CD4-positive, alpha-beta T cell treated with Interleukin-15 for 4 hours (primary cell): ENCODE data around the gene ZMYND11.
"Not testable (repeated sequence)": the region's sequence is repeated elsewhere in the genome, so short reads cannot be mapped to it uniquely, and the experiment has no call there.

Experiments used
- DNase-seq: peaks from one replicate; pipeline ENCODE4 v3.0.0-alpha.2; 2020; ENCODE audit warnings: low spot score

Gene ZMYND11

DNA sequence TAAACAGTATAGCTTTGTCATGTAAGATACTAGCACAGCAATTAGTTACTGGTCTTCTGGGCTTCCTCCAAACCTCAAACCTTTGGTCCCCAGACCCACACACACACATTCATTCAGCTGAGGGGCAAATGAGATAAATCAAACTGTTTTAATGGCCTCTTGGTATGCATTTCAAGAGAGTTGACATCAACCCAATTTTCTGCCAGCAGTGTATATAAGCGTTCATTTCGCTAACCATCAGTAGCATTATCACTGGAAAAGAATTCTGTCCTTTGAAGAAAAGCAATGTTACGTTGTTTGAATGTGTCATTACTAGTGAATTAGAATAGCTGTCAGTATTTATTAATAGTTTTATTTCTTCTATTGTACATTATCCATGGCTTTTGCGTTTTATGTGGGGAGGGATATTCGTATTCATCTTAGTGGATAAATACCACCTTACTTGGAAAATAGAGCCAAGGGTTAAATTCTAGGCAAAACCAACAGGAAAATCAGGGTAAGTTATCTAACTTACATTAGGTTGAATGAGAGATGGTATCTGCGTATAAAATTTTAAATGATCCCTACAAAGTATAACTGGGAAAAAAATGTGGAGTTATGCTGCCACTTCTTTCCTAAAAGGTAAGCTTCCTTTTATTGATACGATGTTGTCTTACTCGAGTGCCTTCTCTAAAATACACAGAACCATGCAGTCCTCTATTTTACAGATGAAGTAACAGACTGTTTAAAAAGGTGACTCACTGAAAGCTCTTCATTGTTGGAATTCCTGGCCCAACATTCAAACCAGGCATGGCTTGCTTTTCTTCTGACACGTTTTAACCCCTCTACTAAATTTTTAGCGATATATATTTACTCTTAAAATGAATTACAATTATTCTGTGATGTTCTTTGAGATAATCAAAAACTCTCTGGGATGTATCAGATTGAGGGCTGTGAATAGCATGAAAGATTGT is 2.0 kb upstream of the ZMYND11 start:
- no peak for DNase-seq

DNA sequence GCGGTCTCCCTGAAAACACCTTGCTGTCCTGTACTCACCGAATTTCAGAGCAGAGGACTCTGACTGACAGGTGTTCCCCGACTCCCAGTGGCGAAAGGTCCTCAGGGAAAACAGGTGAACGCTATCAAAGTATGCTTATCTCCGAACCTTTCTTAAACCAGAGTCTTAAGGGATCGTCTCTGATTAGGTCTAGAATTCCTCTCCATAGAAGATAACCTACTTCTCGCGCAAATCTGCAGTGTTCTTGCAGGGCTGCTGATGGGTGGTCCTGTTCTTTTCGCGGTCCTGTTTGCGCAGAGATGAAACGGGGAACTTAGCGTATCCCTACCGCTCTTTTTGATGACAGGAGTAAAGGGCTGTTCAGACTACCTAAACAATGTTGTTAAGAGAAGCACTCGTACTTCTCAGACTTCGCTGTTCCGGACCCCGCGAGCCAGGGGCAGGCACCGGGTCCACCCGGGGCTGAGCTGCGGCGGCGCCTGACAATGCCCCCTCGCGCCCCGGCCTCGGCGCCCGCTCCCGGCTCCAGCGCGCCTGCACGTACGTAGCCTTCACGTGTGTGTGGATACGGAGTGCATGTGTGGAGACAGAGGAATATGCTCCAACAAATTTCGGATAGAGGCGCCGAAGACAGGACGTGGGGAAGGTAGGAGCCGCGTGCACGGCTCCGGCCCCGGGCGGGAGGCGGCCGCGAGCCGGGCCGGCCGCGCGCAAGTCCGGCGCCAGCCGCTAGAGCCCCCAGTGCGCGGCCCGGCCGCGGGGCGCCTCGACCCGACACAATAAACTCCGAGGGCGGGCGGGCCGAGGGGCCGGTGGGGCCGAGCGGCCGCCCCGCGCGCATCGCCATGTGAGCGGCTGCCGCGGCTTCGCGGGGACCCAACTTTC is 766 bp upstream of the ZMYND11 start:
- peak; percentile 23 for DNase-seq

DNA sequence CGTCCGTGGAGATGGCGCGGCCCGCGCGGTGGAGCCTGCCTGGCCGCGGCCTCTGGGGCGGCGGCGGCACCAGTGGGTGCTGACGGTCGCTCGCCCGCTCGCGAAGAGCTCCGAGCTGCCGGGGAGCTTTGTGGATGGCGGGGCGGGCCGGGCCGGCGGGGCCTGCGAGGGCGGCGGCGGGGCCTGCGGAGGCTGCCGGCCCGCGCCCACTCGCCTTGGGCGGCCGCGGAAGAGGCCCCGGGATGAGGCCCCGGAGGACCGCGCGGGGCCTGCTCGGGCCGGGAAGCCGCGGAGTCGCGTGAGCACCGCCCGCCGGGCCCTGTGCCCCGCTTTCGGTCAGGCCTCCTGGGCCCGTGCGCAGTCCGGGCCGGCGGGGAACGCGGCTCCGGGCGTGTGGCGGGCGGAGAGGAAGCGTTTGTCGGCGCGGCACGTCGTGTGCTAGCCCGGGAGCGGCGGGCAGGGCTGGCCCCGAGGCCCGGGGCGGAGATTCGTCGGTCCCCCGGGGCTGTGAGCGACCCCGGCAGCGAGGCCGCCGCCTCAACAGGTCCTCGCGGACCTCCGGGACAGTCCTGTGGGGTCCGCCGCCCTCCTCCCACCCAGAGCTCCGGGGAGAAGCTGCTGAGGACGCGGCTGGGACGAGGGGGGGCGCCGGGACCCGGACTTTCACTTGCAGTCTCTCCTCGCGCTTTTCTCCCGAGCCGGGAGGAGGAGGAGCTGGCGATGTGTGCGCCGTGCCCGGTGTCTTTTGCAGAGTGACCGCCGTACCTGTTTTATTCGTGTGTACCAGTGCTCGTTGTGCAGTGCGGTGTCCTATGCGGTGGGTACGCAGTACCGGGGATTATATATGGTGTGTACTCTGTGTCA is 578 bp downstream of the ZMYND11 start:
- DNase-seq: peak; percentile 64

DNA sequence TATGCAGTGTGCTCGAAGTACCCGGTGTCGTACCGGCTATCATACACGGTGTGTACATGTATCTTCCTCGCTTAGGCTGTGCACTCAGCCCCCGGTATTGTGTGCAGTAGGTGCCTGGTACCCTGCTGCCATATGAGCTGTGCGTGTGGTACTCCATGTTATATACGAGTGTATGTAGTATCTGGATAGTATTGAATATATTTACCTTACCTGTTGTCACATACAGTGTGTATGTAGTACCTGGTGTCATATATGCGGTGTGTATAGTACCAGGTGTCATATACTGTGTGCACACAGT is 1.2 kb downstream of the ZMYND11 start:
- no peak for DNase-seq

DNA sequence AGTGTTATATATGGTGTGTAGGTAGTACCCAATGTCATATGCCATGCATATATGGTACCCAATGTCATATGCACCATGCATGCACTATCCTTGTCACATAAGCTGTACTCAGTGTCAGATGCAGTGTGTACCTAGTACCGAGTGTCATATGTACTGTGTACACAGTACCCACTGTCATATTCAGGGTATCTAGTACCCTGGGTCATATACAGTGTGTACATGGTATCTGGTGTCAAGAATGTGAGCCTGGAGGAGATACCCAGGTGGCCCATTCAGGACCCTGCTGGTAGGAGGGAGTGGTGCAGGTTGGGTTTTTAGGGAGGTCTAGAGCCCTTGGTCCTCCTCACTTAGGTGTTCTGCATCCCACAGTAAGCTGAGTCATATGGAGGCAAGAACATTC is 1.8 kb downstream of the ZMYND11 start:
- DNase-seq: peak; percentile 36

DNA sequence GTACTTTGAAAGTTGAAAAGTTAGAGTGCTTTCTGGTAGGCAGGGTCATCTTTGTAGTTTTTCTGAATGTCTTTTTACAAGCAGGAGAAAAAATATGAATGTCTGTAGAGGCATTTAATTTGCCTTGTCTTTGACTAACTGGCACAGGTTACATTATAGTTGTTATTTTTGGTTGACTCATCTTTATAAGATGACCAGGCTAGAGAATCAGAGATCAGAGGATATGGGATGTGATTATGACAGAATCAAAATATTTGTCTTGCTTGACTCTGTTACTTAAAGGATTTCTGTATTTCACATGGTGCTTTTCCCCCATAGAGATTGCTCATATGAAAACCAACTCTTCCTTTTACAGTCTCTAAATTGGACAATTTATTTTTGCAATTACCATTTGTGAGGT is 2.4 kb downstream of the ZMYND11 start:
- no peak for DNase-seq

DNA sequence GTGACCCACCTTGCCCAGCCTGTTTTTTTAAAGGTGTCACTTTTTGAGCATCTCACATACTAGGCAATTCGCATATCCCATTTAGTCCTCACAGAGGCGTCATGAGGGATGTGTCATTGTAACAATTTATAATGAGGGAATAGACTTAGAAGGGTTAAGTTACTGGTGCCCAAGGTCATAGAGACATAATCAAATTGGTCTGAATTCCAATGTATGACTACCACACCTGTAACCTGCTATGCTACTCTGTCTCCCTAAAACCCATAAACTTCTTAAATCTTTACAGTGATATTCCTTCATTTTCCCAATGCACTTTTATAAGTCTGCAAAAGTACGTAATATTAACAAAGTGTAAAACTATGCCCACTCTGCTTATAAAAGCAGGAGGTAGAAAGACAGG is 7.1 kb downstream of the ZMYND11 start:
- no peak for DNase-seq

DNA sequence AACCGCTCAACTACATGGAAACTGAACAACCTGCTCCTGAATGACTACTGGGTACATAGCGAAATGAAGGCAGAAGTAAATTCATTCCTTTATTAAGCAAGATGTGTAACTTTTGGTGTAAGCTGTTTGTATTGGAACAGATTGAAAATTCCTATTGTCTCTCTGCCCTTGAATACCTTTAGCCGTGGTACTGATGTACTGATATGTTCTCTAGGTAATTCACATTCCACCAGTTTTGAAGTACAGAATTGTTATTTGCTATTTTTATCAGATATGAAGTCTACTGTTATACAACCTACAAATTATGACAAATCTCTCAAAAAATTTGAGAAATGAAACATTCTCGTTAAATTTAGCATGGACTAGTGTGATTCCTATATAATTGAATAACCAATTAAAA is 17.7 kb downstream of the ZMYND11 start:
- no peak for DNase-seq

DNA sequence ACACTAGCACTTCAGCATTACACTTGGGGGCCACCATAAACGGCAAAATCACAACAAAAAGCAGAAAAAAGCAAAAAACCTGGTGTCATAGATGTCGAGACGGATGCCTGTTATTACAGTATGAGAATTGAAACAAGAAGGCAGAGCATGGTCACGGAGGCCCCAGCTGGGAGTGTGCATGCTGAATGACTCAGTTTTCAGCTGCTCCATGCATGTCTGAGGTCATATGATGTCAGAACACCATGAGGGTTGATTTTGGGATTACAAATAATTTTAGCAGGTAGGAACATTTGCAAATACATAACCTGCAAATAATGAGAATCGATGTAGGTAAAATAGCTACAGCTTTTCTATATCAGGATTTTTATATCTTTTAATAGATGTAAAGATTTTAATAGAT is 19.1 kb downstream of the ZMYND11 start:
- no peak for DNase-seq

DNA sequence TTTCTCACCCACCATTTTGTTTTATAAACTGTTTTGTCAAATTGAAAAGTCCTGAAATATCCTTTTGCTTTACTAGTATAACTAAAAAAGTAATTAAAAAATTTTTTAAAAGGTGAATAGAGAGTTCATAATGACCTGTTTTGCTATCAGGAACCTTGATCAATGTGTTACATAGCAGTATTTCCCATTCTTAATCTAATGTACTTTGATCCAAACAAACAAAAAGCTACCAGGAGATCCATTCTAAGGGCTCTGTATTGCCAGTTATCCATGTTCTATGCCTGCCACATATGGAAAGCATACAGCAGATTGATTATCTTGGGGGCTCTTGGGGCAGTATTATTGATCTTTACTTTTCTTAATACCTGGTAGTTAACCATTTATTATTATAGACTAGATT is 32.1 kb downstream of the ZMYND11 start:
- DNase-seq: no peak

DNA sequence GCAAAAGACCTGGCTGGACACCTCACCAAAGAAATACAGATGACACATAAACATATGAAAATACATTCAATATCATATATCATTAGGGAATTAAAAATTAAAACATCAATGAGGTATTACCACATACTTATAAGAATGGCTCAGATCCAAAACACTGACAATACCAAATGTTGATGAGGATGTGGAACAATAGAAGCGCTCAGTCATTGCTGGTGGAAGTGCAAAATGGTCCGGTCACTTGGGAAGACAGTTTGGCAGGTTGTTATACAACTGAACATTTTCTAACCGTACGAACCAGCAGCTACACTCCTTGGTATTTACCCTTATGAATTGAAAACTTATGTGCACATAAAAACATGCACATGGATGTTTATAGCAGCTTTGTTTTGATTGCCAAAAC is 38.5 kb downstream of the ZMYND11 start:
- no peak for DNase-seq

DNA sequence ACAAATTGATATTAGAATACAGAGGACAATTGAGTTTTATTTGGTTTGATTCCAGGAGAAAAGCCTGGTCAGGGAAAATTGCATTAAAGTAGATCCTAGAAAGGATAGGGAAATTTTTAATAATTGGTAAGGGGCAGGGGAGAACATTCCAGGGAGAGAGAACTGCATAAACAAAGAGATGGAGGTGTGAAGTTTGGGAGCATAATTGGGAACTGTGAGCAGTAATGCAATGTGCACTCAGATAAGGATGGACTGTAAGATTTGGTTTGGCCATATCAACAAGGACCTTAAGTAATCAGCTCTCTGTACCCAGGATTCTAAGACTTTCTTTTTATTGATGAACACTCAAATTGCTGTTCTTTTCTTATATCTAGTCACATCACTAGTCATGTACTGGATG is 41.4 kb downstream of the ZMYND11 start:
- no peak for DNase-seq

DNA sequence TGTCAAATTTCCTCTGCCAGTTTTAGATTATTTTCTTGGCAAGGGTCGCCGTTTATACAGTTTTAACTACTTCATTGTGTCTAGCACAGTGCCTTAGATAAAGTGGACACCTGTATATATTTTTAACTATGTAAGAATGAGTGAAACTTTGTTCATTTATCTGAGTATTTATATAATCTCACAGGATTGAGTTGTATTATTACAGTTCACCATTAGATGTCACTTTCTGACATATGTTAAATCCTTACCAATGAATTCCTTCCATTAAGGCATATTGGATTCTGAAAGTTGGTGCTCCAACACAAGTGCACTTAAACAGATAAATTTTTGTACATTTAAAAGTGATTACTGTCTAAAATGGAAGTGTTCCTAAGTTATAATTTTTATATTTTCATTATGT is 43.0 kb downstream of the ZMYND11 start:
- no peak for DNase-seq

DNA sequence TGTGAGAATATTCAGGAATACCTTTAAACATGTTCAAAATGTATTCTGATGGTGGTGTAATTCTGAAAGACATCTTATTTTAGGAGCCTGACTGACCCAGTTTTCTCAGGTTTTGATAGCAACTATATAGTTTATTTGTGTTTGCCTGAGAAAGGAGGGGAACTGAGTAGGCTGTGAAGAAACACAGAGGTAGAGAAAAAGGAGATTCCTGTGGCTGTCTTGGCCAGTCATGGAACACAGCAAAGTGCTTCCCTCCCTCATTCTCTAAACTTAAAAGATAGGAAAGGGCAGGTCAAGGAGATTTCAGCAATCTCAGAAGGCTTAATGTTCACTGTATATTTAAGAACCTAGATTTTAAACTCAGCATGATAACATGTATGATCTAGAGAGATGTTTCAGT is 43.5 kb downstream of the ZMYND11 start:
- DNase-seq: no peak

DNA sequence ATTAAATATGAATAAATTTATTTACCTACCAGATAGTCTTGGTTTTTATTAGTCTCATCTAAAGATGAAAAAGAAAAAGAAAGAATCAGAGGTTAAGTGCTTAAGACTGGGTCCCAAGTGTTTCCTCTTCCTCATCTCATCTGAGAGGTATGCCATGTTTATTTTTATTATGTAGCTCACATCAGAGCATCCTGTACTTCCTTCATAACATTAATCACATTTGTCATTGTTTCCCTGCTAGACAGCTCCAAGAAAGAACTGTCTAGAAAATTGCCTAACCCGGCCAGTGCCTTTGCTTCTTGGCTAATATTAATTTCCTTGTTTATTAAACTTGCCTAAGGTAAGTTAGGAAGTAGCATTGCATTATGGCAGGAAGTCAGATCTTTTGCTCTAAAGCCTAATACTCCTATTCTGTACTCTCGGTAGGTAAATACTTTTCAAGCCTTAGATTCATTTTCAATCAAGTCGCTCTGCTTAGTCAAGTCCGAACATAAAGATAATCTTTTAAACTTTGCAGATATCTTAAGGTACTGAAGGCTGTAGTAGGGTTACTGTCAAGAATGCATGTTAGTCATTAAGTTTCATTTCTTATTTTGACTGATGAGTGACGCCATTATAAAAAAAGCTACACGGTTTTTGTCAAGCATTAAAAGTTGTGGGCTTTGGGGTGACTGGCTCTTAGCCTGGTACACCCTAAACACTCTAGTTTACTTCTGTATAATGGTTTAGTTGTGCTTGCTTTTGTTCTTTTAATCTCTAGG is 47.4 kb downstream of the ZMYND11 start:
- no peak for DNase-seq

DNA sequence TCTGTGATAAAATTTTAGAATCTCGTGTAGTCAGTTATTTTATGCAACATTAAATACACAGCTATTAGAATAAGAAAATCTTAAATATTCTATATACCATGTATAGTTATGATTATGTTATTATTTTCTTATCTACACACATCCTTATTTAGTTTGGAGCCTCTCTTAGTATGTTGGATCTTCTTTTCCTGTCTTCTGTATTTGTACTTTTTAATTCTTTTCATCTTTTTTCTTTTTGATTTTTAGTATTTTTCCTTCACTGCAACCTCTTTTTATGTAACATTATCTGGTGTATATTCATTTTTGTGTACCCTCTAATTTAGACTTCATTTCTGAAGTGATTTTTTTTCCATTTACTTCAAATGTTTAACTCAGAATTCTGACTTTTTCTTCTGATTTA is 48.9 kb downstream of the ZMYND11 start:
- DNase-seq: no peak

DNA sequence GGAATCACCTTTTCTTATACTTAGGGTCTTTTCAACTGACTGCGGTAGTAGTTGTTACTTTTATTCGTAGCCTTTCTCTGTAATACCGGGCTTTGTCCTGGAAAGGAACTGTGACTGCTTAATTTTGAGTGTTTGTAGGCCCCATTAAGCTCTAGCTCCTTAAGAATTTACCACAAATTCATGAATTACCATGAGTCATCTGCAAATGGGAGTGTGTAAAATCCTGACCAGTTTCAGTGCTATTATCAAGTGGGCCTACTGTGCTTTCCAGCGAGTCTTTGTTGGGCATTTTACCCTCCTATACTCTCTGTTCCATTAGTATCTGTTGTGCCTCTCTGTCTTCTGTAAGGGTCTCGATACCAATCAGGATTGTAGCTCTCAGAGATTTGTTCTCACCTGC is 49.7 kb downstream of the ZMYND11 start:
- no peak for DNase-seq

DNA sequence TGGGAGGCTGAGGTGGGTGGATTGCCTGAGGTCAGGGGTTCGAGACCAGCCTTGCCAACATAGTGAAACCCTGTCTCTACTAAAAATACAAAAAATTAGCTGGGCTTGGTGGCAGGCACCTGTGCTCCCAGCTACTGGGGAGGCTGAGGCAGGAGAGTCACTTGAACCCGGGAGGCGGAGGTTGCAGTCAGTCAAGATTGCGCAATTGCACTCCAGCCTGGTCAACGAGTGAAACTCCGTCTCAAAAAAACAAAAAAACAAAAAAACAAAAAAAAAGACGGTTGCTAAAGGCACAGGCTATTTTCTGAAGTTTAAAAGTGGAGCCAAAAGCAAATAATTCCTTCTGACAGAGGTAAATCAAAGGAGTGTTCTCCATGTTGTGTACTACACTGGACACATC is 50.3 kb downstream of the ZMYND11 start:
- not testable (repeated sequence) for DNase-seq

DNA sequence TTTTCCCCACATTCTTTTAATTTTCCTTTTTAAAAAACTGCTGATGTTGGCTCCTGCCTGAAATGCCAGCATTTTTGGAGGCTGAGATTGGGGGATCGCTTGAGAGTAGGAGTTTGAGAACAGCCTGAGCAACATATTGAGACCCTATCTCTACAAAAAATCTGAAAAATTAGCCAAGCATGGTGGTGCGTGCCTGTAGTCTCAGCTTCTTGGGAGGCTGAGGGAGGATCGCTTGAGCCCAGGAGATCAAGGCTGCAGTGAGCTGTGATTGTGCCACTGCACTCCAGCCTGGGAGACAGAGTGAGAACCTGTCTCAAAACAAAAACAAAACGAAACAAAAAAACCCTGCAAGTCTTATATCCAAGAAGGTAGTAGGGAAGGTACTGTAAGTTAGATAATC is 51.7 kb downstream of the ZMYND11 start:
- no peak for DNase-seq

DNA sequence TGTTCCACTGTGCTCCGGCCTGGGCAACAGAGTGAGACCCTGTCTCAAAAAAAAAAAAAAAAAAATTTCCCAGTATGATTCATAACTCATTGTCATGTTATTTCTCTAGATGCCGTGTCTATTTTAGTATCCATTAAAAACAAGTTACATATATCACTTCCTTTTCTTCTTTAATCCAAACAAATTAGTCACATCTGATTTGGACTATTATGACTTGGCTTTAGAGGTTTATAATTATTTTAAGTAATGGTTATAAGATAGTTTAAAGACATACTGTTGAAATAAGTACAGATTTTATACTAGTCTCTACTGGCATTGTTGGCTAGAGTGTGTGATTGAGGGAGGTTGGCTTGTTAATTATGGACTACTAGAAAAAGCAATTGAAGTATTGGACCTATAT is 53.3 kb downstream of the ZMYND11 start:
- no peak for DNase-seq

DNA sequence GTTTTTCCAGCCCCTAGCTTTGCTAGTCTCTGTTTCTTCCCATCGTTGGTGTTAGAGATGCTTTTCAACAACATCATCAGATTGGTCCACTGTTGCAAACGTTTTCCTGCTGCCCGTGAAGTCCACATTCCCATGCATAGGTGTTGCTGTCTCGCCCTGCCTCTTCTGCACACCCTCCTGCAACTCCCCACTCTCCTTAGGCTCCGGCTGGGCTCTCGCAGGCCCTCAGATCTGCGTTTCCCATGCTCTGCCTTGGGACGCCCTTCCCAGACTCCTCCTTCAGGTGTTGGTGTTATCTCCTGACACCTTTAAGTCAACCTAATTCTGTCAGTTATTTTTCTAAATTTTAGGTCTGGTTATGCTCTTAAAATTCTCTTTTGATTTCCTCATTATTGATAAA is 55.0 kb downstream of the ZMYND11 start:
- no peak for DNase-seq
